Caco-2 (cell line): ENCODE measurements around the gene LTB4R. TPM values are rescaled to one million over a fixed set of nuclear protein-coding genes. Genes with fewer than 3 reads are reported as not detected.

Experiments
- BruUV-seq: library from RNA; stranded (reverse); fragments of 400-500 nt; replicated peaks from 2 replicates; lab custom pipeline; 2021; lab: Mats Ljungman, UMichigan
- CTCF ChIA-PET: fragments of 300-600 bp; sonication (Branson Sonifier 250); formaldehyde crosslinking; loops from one replicate; lab custom pipeline; 2022; ENCODE audit warnings: antibody characterized with exemption; lab: Charles Lee
- POLR2A ChIA-PET: fragments of 300-600 bp; sonication (Branson Sonifier 250); formaldehyde crosslinking; loops from one replicate; lab custom pipeline; 2022; ENCODE audit warnings: antibody characterized with exemption; lab: Charles Lee
- DNase-seq, 2 experiments: peaks; one replicate each; pipeline versions ENCODE4 v3.0.0 to v3.0.0-alpha.2; 2020 to 2022
- H3K27me3 ChIP-seq: replicated peaks from 2 replicates; pipeline ENCODE4 v1.6.0; 2011; ENCODE audit warnings: low read length; ENCODE audit not compliant: control insufficient read depth, insufficient read depth
- H3K36me3 ChIP-seq: 2 replicates; pipeline ENCODE4 v1.5.1; 2011; ENCODE audit warnings: low read length; ENCODE audit not compliant: control insufficient read depth, insufficient read depth
- H3K4me1 ChIP-seq: fragments of 250-450 bp; sonication (Bioruptor Pico); 2 replicates; pipeline ENCODE4 v1.5.1; 2020; ENCODE audit warnings: mild to moderate bottlenecking
- H3K4me3 ChIP-seq: 2 replicates; pipeline ENCODE4 v1.5.1; 2011; ENCODE audit warnings: low read depth, mild to moderate bottlenecking, control low read depth, low read length
- H3K9me3 ChIP-seq: fragments of 250-450 bp; sonication (Bioruptor Pico); 2 replicates; pipeline ENCODE4 v1.5.1; 2020; ENCODE audit warnings: mild to moderate bottlenecking, moderate library complexity
- H3K27ac Mint-ChIP-seq: one replicate; pipeline ENCODE4 v1.8.0; 2022; ENCODE audit warnings: mixed read lengths; ENCODE audit not compliant: unreplicated experiment
- H3K27me3 Mint-ChIP-seq: one replicate; pipeline ENCODE4 v1.8.0; 2022; ENCODE audit warnings: mixed read lengths; ENCODE audit not compliant: insufficient read depth, unreplicated experiment
- H3K36me3 Mint-ChIP-seq: one replicate; pipeline ENCODE4 v1.8.0; 2022; ENCODE audit warnings: mild to moderate bottlenecking, mixed read lengths; ENCODE audit not compliant: insufficient read depth, unreplicated experiment
- H3K4me1 Mint-ChIP-seq: one replicate; pipeline ENCODE4 v1.8.0; 2022; ENCODE audit warnings: low read depth, mixed read lengths; ENCODE audit not compliant: unreplicated experiment
- H3K4me3 Mint-ChIP-seq: one replicate; pipeline ENCODE4 v1.8.0; 2022; ENCODE audit warnings: mild to moderate bottlenecking, moderate library complexity, mixed read lengths; ENCODE audit not compliant: unreplicated experiment
- H3K9me3 Mint-ChIP-seq: one replicate; pipeline ENCODE4 v1.8.0; 2022; ENCODE audit warnings: mixed read lengths; ENCODE audit not compliant: unreplicated experiment
- intact Hi-C: fragments of 100-400 bp; cut with micrococcal nuclease; formaldehyde crosslinking; loops from one replicate; pipeline ENCODE4 v1.10.0; 2022; ENCODE audit not compliant: unreplicated experiment
- total RNA-seq: library from RNA; stranded (reverse); gene quantifications from 2 replicates; pipeline ENCODE4 v1.2.3, GENCODE V29; 2022
- TF ChIP-seq, protein P1 (sequence below), 2 experiments: fragments of 200-600 bp in 1 of 2; IDR thresholded peaks; 1 replicate in 1 of 2; 2 replicates in 1 of 2; pipeline versions ENCODE4 v1.5.1 to v1.8.0; 2011 to 2022; ENCODE audit warnings: antibody characterized with exemption in 1 of 2, control low read depth in 1 of 2, inconsistent platforms in 1 of 2, low read depth in 1 of 2, low read length in 1 of 2, mild to moderate bottlenecking in 1 of 2, moderate library complexity in 1 of 2; ENCODE audit not compliant: insufficient read depth in 1 of 2, severe bottlenecking in 1 of 2, unreplicated experiment in 1 of 2

The LTB4R gene
- total RNA-seq, 1 experiment from 2014 or later, result 7.8 TPM

- H3K27ac Mint-ChIP-seq, result no peak overlapping the region
- no peaks in the 10 kb centered on the region for H3K4me1 Mint-ChIP-seq
- no peaks in the 10 kb centered on the region for H3K9me3 Mint-ChIP-seq
- no peaks in the 10 kb centered on the region for H3K27me3 Mint-ChIP-seq
- H3K4me3 ChIP-seq, result no peak overlapping the region
- intact Hi-C loops, result no loop called here
- H3K9me3 ChIP-seq, result no peaks in the 10 kb centered on the region
- TF ChIP-seq, protein P1, sequence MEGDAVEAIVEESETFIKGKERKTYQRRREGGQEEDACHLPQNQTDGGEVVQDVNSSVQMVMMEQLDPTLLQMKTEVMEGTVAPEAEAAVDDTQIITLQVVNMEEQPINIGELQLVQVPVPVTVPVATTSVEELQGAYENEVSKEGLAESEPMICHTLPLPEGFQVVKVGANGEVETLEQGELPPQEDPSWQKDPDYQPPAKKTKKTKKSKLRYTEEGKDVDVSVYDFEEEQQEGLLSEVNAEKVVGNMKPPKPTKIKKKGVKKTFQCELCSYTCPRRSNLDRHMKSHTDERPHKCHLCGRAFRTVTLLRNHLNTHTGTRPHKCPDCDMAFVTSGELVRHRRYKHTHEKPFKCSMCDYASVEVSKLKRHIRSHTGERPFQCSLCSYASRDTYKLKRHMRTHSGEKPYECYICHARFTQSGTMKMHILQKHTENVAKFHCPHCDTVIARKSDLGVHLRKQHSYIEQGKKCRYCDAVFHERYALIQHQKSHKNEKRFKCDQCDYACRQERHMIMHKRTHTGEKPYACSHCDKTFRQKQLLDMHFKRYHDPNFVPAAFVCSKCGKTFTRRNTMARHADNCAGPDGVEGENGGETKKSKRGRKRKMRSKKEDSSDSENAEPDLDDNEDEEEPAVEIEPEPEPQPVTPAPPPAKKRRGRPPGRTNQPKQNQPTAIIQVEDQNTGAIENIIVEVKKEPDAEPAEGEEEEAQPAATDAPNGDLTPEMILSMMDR (IDR thresholded peaks at IDR 0.05; ENCODE audit: insufficient read depth in 1 of 2, low read depth in 1 of 2, low read length in 1 of 2, severe bottlenecking in 1 of 2, unreplicated experiment in 1 of 2), result no peak
- ChIA-PET CTCF (no interaction called here), POLR2A (no interaction called here)
- H3K36me3 Mint-ChIP-seq, result peaks cover 2% of the 10 kb centered on the region
- H3K36me3 ChIP-seq, result no peaks in the 10 kb centered on the region
- no TSS peak for BruUV-seq
- no peak for DNase-seq
- H3K27me3 ChIP-seq, result no peaks in the 10 kb centered on the region
- no peak overlapping the region for H3K4me3 Mint-ChIP-seq
- no peaks in the 10 kb centered on the region for H3K4me1 ChIP-seq
Observed at GRCh38 chr14:24286996-24287395, 24.3 kb upstream of the LTB4R start.

- intact Hi-C loops, result no loop called here
- no TSS peak for BruUV-seq
- ChIA-PET POLR2A (no interaction called here), CTCF (interaction anchor here (1.3 kb wide), 1 partner anchor 47 kb away, joined by 4 read pairs; the partner anchor contains the start of gene TINF2)
- no peaks in the 10 kb centered on the region for H3K27me3 Mint-ChIP-seq
- H3K9me3 ChIP-seq, result no peaks in the 10 kb centered on the region
- no peaks in the 10 kb centered on the region for H3K27me3 ChIP-seq
- H3K36me3 ChIP-seq, result peaks cover 3% of the 10 kb centered on the region
- no peaks in the 10 kb centered on the region for H3K4me1 ChIP-seq
- H3K9me3 Mint-ChIP-seq, result no peaks in the 10 kb centered on the region
- no peak overlapping the region for H3K4me3 Mint-ChIP-seq
- H3K27ac Mint-ChIP-seq, result no peak overlapping the region
- H3K4me3 ChIP-seq, result no peak overlapping the region
- no peaks in the 10 kb centered on the region for H3K4me1 Mint-ChIP-seq
- no peak for DNase-seq
- peaks cover 11% of the 10 kb centered on the region for H3K36me3 Mint-ChIP-seq
- TF ChIP-seq, protein P1 (IDR thresholded peaks at IDR 0.05; ENCODE audit: insufficient read depth in 1 of 2, low read depth in 1 of 2, low read length in 1 of 2, severe bottlenecking in 1 of 2, unreplicated experiment in 1 of 2), result no peak
Observed at GRCh38 chr14:24289649-24290280, 21.5 kb upstream of the LTB4R start.

- intact Hi-C loops, result no loop called here
- peaks cover 17% of the 10 kb centered on the region for H3K36me3 Mint-ChIP-seq
- no peak for DNase-seq
- TF ChIP-seq, protein P1 (IDR thresholded peaks at IDR 0.05; ENCODE audit: insufficient read depth in 1 of 2, low read depth in 1 of 2, low read length in 1 of 2, severe bottlenecking in 1 of 2, unreplicated experiment in 1 of 2), result no peak
- Histone ChIP-seq H3K4me3 (no peak overlapping the region), H3K27me3 (no peaks in the 10 kb centered on the region), H3K4me1 (no peaks in the 10 kb centered on the region), H3K36me3 (peaks cover 3% of the 10 kb centered on the region), H3K9me3 (no peaks in the 10 kb centered on the region)
- POLR2A ChIA-PET, result no interaction called here
- H3K4me3 Mint-ChIP-seq, result no peak overlapping the region
- H3K9me3 Mint-ChIP-seq, result no peaks in the 10 kb centered on the region
- no TSS peak for BruUV-seq
- H3K27me3 Mint-ChIP-seq, result no peaks in the 10 kb centered on the region
- CTCF ChIA-PET, result interaction anchor here (1.1 to 1.3 kb wide), 2 partner anchors 17 to 48 kb away, joined by 3 to 4 read pairs; partner anchors contain the start of genes CIDEB and TINF2
- H3K27ac Mint-ChIP-seq, result no peak overlapping the region
- no peaks in the 10 kb centered on the region for H3K4me1 Mint-ChIP-seq
Observed at GRCh38 chr14:24290746-24291145, 20.6 kb upstream of the LTB4R start.
